NOMO-1 treated with dmso at 0.1 percent for 144 hours (cell line): ENCODE measurements around the gene PNPLA6.
"Not testable (repeated sequence)": the region's sequence is repeated elsewhere in the genome, so short reads cannot be mapped to it uniquely, and the experiment has no call there.

ENCODE experiments used
- DNase-seq: peaks from one replicate; lab custom pipeline; 2025; ENCODE audit not compliant: unreplicated experiment; lab: John Stamatoyannopoulos, UW

PNPLA6 gene

DNA sequence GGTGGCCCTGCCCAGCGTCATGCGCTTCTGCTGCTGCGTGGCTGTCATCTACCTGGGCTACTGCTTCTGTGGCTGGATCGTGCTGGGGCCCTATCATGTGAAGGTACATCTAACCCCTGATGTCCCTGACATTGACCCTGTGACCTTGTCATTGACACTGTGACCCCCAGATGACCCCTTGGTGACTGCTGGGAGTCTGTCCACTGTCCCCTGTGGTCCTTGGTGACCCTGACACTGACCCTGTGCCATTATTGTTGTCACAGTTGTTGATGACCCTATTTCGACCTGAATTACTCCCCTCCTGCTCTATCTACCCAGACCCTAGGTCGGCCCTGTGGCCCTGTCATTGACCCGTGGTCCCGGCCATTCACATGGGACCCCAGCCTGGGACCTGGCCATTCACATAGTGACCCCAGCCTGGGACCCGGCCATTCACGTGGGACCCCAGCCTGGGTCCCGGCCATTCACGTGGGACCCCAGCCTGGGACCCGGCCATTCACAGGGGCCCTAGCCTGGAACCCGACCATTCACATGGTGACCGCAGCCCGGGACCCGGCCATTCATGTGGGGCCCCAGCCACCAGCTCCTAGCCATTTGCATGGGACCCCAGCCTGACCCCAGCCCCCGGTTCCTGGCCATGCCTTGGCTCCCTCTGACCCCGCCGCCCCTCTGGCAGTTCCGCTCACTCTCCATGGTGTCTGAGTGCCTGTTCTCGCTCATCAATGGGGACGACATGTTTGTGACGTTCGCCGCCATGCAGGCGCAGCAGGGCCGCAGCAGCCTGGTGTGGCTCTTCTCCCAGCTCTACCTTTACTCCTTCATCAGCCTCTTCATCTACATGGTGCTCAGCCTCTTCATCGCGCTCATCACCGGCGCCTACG, 5.7 kb upstream of the PNPLA6 start:
- DNase-seq: no peak

DNA sequence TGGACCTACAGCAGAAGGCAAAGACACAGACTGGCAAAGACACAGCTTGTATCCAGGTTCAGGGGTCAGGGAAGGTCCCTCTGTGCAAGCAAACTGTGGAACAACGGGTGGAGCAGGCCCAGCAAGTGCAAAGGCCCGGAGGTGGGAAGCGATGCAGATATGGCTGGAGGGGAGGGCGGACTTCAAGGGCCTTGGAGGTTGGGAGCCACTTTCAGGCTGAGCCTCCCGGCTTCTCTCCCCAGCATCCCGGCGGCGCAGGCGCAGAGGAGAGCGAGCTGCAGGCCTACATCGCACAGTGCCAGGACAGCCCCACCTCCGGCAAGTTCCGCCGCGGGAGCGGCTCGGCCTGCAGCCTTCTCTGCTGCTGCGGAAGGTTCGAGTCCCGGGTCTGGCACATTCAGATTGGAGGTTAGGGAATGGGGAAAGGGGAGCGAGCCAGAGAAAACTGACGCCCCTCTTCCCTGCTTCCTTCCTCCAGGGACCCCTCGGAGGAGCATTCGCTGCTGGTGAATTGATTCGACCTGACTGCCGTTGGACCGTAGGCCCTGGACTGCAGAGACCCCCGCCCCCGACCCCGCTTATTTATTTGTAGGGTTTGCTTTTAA, 2.1 kb upstream of the PNPLA6 start:
- no peak for DNase-seq

DNA sequence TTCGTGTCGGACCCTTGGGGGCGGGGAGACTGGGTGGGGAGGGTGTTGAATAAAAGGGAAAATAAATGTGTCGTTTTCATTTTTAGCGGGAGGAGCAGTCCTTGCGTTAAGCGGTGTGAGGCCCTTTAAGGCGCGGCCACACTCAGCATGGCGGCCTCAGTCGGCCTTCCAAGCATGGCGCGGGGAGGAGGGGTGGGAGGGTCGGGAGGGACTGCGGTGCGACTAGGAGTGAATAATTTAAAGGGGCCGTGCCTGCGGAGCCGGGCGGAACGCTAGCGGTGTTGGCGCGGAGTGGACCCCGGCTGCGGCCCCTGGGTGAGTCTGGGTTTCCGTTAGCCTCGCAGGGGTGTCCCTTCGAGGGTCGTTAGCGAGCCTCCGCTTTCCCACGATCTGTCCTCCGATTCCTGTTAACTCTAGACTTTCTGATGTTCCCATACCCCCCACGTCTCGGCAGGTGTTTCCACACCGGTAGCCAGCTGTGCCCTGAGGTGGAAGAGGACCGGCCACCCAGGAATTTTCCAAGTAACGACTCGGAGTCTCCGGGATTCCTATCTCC, 1.5 kb upstream of the PNPLA6 start:
- peak; percentile 67 for DNase-seq

DNA sequence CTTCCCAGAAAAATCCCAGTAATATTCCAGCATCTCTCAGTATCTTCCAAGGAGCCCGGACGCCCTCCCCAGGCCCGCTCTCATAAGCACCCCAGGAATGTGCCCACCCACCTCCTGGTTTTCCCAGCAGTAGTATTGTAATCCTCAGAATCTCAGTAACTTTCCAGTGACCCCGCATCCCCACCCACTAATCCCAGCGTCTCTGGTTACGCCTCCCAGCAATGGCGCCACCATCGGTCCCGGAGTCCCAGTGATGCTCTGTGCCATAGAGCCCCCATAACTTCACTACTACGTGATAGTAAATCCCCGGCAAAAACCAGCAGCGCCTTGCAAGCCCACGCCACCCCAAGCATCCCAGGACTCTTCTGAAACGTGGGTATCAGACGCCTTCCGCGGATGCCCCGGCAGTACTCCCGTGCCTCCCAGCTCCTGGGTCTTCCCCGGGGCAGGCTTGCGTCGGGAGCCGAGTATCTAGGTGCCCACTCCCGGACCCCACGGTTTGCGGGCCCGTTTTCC, 928 bp upstream of the PNPLA6 start:
- no peak for DNase-seq

DNA sequence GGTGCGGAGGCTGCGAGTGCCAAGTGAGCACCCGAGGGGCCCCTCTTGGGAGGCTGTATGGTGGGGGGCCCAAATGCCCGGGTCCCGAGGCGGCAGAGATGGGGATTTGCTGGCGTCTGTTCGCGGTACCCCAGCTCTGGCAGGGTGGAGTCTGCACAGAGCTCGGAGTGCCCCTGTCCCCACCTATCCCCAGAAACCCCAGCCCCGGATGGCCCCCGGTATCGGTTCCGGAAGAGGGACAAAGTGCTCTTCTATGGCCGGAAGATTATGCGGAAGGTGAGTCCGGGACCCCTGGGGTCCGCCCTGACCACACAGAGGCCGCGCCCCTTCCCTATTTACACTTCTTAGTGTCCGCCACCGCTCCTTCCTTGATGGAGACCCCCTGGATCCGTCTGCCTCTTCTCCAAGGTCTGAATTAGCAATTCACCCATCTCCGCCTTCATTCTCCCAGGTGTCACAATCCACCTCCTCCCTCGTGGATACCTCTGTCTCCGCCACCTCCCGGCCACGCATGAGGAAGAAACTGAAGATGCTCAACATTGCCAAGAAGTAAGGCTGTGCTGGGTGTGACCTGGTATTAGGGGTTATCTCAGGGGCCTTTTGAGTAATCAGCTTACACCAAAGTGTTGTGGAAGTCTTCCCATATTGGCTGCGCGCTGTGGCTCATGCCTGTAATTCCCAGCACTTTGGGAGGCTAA, 630 bp downstream of the PNPLA6 start:
- no peak for DNase-seq

DNA sequence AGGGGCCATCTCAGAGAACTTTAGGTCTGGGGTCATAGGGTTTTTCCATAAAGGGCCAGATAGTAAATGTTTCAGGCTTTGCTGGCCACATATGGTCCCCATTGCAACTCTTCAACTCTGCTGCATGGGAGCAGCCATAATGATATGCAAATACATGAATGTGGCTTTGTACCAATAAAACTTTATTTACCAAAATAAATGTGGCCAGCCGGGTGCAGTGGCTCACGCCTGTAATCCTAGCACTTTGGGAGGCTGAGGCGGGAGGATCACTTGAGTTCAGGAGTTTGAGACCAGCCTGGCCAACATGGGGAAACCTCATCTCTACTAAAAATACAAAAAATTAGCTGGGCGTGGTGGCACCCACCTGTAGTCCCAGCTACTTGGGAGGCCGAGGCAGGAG, 3.5 kb downstream of the PNPLA6 start:
- not testable (repeated sequence) for DNase-seq

DNA sequence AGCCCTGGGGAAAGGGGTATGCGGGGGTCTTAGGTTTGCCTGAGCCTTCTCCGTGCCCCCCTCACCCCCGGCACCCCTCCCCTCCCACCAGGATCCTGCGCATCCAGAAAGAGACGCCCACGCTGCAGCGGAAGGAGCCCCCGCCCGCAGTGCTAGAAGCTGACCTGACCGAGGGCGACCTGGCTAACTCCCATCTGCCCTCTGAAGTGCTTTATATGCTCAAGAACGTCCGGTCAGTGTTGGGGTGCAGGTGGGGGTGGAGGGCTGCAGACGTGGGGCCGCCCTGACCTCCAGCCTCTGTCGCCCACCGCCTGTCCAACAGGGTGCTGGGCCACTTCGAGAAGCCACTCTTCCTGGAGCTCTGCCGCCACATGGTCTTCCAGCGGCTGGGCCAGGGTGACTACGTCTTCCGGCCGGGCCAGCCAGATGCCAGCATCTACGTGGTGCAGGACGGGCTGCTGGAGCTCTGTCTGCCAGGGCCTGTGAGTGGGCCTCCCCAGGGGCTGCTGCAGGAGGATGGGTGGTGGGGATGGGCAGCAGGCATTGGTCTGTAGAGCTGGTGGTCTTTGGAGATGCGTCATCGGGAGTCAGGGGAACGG, 4.4 kb downstream of the PNPLA6 start:
- DNase-seq: no peak

DNA sequence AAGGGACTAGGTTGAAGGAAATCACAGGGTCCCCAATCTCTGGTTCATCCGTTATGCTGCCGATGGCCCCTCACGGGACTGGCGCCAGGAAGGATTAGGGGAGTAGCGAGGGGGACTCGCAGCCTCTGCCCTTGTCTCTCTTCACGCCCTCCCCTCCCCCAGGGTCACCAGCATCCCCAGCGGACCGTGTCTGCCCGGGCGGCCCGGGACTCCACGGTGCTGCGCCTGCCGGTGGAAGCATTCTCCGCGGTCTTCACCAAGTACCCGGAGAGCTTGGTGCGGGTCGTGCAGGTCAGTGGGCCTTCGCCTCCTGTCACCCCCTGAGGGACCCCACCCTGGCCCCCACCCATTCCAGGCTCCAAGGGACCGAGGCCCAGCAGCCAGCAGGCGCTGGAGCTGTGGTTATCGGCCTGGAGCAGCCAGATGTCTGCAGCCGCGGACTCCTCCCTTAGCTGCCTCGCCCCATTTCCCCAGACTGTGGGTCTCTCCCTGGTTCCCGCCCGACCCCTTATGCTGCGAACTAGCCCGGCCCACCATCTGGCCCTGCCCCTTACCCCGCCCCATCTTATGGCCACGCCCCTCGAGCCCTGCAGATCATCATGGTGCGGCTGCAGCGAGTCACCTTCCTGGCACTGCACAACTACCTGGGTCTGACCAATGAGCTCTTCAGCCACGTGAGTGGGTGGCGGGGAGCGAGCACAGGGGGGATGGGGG, 5.4 kb downstream of the PNPLA6 start:
- no peak for DNase-seq

DNA sequence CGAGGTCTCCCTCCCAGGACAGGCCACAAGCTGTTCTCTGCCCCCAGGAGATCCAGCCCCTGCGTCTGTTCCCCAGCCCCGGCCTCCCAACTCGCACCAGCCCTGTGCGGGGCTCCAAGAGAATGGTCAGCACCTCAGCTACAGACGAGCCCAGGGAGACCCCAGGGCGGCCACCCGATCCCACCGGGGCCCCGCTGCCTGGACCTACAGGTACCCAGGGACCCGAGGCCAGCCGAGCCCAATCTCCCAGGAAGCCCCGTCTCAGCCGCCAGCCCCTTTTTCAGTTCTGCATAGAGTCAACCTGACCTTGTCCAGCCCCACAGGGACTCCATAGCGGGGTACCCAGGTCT, 5.9 kb downstream of the PNPLA6 start:
- DNase-seq: no peak

DNA sequence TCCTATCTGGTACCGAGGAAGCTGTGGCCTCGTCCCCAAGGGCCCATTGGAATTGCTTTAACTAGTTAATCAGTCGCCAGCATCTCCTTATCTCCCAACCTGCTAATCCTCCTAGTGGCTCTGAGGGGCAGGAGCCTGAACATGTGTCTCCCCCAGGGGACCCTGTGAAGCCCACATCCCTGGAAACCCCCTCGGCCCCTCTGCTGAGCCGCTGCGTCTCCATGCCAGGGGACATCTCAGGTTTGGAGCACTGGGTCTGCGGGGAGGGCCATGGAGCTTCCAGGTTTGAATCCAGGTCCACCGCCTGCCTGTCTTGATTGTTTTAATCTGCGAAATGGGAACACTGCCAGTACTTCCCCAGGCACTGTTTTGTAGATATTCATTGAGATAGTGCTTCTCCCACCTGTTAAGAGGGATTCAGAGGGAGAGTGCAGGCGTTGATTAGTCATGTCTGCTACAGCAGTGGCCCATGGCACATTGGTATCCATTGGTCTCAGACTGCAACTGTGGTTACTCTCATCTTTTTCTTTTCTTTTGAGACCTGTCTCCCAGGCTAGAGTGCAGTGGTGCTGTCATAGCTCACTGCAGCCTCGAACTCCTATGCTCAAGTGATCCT, 6.4 kb downstream of the PNPLA6 start:
- DNase-seq: no peak

DNA sequence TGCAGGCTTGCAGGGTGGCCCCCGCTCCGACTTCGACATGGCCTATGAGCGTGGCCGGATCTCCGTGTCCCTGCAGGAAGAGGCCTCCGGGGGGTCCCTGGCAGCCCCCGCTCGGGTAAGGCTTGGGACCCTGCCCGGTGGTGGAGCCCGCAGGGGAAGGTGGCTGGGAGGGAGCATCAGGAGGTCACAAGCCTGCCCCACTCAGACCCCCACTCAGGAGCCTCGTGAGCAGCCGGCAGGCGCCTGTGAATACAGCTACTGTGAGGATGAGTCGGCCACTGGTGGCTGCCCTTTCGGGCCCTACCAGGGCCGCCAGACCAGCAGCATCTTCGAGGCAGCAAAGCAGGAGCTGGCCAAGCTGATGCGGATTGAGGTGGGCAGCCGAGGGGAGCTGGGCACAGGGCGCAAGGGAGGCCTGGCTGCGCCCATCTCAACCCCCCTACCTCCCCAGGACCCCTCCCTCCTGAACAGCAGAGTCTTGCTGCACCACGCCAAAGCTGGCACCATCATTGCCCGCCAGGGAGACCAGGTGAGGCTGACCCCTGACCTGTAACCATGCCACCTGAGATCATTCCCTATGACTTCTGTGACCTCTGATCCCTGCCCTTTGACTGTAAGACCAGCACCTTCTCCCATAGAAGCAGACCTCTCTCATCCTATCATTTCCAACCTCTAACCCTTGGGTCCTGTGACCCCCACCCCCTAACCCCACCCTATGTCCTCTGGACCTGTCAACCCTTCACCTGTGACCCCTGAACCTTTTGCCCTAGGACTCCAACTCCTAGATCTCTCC, 7.2 kb downstream of the PNPLA6 start:
- DNase-seq: no peak

DNA sequence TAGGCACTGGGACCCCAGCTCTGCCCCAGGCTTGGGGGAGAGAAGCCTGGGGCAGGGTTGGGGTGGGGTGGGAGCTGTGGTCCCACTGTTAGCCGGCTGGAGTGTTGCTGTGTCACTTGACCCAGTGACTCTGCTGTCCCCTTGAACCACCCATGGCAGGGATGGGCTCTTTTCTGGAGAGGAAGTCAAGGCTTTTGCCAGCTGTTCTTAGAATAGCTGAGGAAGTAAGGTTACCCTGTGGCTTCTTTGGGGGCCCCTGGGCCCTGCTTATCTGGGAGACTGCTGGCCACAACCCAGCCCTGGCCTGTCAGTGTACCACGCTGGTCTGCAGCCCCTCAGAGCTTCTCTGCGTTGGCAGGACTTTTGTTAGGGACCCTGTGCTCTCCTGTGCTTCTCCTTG, 9.1 kb downstream of the PNPLA6 start:
- peak; percentile 14 for DNase-seq

DNA sequence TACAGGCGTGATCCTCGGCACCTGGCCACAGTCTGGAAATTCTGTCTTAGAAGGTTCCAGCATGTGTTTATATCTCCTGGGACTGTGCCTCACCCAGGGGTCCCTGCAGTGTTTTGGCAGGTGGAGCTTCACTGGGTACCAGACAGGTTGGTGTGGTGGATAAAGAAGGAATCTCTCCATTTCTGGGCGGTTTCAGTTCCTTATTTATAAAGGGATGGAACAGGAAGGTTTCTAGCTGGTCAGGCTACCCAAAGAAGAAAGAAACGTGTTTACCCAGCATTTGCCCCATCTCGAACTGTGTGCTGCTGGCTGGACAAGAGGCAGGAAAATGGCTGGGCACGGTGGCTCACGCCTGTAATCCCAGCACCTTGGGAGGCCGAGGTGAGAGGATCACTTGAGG, 9.8 kb downstream of the PNPLA6 start:
- no peak for DNase-seq

DNA sequence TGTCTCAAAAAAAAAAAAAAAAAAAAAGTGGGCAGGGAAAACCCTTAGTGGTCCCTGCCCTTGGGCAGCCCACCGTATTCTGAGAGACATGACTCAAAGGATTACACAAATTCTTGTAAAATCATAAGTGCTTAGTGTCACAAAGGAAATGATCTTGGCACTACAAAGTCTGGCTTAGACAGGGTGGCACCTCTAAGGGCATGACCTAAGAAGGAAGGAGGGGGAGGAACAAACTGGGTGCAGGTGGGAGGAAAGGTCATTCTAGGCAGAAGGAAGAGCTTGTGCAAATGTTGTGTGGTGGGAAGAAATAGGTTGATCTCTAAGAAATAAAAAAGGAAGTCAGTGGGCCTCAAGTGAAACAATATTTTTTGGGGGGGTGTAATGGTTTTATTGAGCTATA, 10.4 kb downstream of the PNPLA6 start:
- no peak for DNase-seq

DNA sequence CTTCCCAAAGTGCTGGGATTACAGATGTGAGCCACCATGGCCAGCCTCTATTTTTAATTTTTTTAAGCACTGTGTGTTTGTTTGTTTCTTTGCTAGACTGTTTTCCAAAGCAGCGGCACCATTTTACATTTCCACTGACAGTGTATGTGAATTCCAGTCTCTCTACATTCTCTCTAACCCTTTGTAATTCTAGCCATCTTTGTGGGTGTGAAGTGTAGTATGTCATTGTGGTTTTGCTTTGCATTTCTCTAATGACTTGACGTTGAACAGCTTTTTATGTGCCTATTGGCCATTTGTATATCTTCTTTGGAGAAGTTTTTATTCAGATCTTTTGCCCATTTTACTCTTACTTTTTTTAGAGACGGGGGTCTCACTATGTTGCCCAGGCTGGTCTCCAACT, 11.6 kb downstream of the PNPLA6 start:
- DNase-seq: no peak

DNA sequence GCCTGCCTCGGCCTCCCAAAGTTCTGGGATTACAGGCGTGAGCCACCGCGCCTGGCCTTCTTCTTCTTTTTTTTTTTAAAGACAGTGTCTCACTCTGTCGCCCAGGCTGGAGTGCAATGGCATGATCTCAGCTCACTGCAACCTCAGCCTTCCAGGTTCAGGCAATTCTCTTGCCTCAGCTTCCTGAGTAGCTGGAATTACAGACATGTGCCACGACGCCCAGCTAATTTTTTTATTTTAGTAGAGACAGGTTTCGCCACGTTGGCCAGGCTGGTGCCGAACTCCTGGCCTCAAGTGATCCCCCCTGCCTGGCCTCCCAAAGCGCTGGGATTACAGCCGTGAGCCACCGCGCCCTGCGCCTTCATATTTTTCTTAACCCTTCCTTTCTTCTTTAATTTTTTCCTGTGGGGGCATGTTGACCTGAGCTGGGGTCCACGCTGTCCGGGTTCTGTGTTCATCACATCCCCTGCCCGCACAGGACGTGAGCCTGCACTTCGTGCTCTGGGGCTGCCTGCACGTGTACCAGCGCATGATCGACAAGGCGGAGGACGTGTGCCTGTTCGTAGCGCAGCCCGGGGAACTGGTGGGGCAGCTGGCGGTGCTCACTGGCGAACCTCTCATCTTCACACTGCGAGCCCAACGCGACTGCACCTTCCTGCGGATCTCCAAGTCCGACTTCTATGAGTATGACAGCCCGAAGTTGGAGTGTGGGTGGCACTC, 14.1 kb downstream of the PNPLA6 start:
- DNase-seq: no peak

DNA sequence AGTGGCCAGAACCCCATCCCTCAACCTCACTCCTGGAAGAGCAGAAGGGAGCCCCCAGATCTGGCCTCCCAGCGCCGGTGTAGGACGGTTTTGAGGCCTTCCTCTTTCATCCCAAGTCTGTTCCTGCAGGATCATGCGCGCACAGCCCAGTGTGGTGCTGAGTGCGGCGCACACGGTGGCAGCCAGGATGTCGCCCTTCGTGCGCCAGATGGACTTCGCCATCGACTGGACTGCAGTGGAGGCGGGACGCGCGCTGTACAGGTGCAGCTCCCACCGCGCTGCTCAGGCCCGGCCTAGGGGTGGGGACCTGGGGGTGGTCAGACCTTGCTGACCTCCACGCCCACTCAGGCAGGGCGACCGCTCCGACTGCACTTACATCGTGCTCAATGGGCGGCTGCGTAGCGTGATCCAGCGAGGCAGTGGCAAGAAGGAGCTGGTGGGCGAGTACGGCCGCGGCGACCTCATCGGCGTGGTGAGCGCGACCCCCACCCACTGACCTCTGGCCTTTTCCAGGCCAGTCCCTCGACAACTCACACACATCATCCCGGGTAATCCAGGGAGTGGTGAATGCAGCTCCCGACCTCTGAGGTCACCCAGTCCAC, 14.8 kb downstream of the PNPLA6 start:
- no peak for DNase-seq

DNA sequence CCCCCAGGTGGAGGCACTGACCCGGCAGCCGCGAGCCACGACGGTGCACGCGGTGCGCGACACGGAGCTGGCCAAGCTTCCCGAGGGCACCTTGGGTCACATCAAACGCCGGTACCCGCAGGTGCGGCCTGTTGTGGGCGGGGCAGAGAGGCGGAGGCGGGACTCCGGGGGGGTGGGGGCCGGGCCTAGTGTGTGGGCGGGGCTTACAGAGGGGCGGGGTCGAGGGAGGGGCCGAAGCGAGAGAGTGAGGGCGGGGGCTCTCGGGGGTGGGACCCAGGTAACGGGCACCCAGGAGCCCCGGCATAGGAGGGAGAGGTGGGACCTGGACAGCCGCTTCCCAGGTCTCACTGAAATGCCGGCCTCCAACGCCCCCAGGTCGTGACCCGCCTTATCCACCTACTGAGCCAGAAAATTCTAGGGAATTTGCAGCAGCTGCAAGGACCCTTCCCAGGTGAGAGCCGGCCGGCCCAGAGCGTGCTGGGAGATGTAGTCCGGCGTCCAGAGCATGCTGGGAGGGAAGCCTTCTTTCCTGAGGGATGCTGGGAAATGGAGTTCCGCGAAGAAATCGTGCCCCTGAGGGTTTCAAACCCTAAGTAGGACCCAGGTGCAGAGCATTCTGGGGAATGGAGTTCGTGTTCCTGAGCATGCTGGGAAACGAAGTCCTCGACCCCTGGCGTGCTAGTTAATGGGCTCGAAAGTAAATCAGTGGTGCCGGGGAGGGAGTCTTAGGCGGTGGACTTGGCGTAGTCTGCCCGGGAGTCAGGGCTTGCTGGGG, 15.7 kb downstream of the PNPLA6 start:
- DNase-seq: no peak
